Keratinocyte (primary cell): Measurements from ENCODE around the gene TMEM191B. TPM values are rescaled to one million over a fixed set of nuclear protein-coding genes. Genes with fewer than 3 reads are reported as not detected.
"Not testable (repeated sequence)": the region's sequence is repeated elsewhere in the genome, so short reads cannot be mapped to it uniquely, and the experiment has no call there.

ENCODE experiments used
- DNase-seq: peaks from one replicate; pipeline ENCODE4 v3.0.0-alpha.2; 2011; ENCODE audit warnings: low read depth, missing footprints, low spot score
- FAIRE-seq: peaks from 2 replicates; lab custom pipeline; 2011; peaks lifted over from hg19 to GRCh38; lab: Jason Lieb, UNC
- H2AFZ ChIP-seq: 2 replicates; pipeline ENCODE4 v1.6.0; 2012; ENCODE audit warnings: low read length, control low read depth, inconsistent platforms; ENCODE audit not compliant: control insufficient read depth
- H3K27ac ChIP-seq: 2 replicates; pipeline ENCODE4 v1.5.1; 2011; ENCODE audit warnings: low read length; ENCODE audit not compliant: control insufficient read depth, insufficient read depth
- H3K27me3 ChIP-seq: 3 replicates; pipeline ENCODE4 v1.6.0; 2011; ENCODE audit warnings: low read length; ENCODE audit not compliant: control insufficient read depth, insufficient read depth; ENCODE audit errors: extremely low read depth
- H3K36me3 ChIP-seq, 2 experiments: 2 replicates in 1 of 2; 3 replicates in 1 of 2; pipeline ENCODE4 v1.5.1; 2011; ENCODE audit warnings: low read length in 2 of 2, mild to moderate bottlenecking in 1 of 2; ENCODE audit not compliant: control insufficient read depth in 2 of 2, insufficient read depth in 2 of 2; ENCODE audit errors: extremely low read depth in 1 of 2
- H3K4me1 ChIP-seq: 3 replicates; pipeline ENCODE4 v1.5.1; 2011; ENCODE audit warnings: low read length; ENCODE audit not compliant: control insufficient read depth, insufficient read depth; ENCODE audit errors: extremely low read depth
- H3K4me2 ChIP-seq: 3 replicates; pipeline ENCODE4 v1.6.0; 2011; ENCODE audit warnings: low read depth, low read length; ENCODE audit not compliant: control insufficient read depth, insufficient read depth; ENCODE audit errors: extremely low read depth
- H3K4me3 ChIP-seq, 3 experiments: fragments of 200-600 bp in 1 of 3; sonication (generic) in 1 of 3; 2 replicates in 2 of 3; 3 replicates in 1 of 3; pipeline ENCODE4 v1.5.1; 2011 to 2016; ENCODE audit warnings: low read length in 3 of 3, mild to moderate bottlenecking in 3 of 3, control low read depth in 2 of 3, inconsistent platforms in 1 of 3, low read depth in 1 of 3, mixed read lengths in 1 of 3, mixed run types in 1 of 3, moderate library complexity in 1 of 3; ENCODE audit not compliant: control insufficient read depth in 2 of 3, insufficient read depth in 2 of 3; ENCODE audit errors: extremely low read depth in 1 of 3
- H3K79me2 ChIP-seq: 2 replicates; pipeline ENCODE4 v1.6.0; 2012; ENCODE audit warnings: low read length; ENCODE audit not compliant: control insufficient read depth, insufficient read depth
- H3K9ac ChIP-seq: 3 replicates; pipeline ENCODE4 v1.6.0; 2011; ENCODE audit warnings: low read length; ENCODE audit not compliant: control insufficient read depth, insufficient read depth; ENCODE audit errors: extremely low read depth
- H3K9me1 ChIP-seq: 3 replicates; pipeline ENCODE4 v1.6.0; 2011; ENCODE audit warnings: low read length; ENCODE audit not compliant: control insufficient read depth, insufficient read depth; ENCODE audit errors: extremely low read depth
- H3K9me3 ChIP-seq: 2 replicates; pipeline ENCODE4 v1.5.1; 2012; ENCODE audit warnings: low read depth, low read length; ENCODE audit not compliant: control insufficient read depth
- H4K20me1 ChIP-seq: 3 replicates; pipeline ENCODE4 v1.6.0; 2011; ENCODE audit warnings: low read length; ENCODE audit not compliant: control insufficient read depth, insufficient read depth; ENCODE audit errors: extremely low read depth
- dilution Hi-C: fragments of 300-500 bp; cut with MboI; formaldehyde crosslinking; loops from one replicate; pipeline ENCODE4 v1.7.0; 2020; ENCODE audit warnings: low sequenced_read_pairs; ENCODE audit not compliant: extremely low pct_ligation_motif_present
- polyA plus RNA-seq, 5 experiments: library from polyadenylated mRNA; depleted of rRNA in 3 of 5; stranded (reverse) in 3 of 5; stranded (forward) in 1 of 5; unstranded in 1 of 5; fragments of >200 nt; gene quantifications; 1 replicate in 1 of 5; 2 replicates in 3 of 5; 3 replicates in 1 of 5; pipeline versions ENCODE4 v1.2.1 to v1.2.3, GENCODE V29; 2011 to 2012; ENCODE audit warnings: missing spikeins in 2 of 5, low read depth in 1 of 5, low replicate concordance in 1 of 5

The TMEM191B gene
- polyA plus RNA-seq, 1 donor (not counting 4 experiments of a cell fraction or from before 2014, with no cell fraction given), result 0.45 TPM

DNA sequence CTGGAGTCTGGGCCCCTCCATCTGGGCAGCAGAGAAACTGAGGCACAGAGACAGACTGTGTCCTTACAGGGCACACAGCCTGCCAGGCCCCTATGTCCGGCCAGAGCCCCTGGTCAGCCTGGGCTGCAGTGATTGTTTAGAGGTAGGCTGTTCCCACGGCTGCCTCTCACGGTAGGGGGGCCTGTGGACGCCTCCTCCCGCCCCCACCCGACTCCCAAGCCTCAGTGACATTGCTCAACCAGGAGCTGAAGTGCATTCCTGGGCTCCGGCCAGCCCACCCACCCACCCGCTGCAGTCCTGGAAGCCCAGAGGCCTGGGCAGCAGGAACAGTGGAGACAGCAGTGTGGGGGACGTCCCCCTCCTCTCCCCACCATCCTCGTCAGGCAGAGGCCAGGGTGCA lies 14.1 kb upstream of the TMEM191B start:
- DNase-seq, H3K36me3 ChIP-seq, H3K9me1 ChIP-seq, H3K27ac ChIP-seq, H3K79me2 ChIP-seq, H3K9me3 ChIP-seq, H2AFZ ChIP-seq, H4K20me1 ChIP-seq, FAIRE-seq, H3K4me2 ChIP-seq, dilution Hi-C loops, H3K4me3 ChIP-seq, H3K4me1 ChIP-seq, H3K27me3 ChIP-seq, H3K9ac ChIP-seq: not testable (repeated sequence)

DNA sequence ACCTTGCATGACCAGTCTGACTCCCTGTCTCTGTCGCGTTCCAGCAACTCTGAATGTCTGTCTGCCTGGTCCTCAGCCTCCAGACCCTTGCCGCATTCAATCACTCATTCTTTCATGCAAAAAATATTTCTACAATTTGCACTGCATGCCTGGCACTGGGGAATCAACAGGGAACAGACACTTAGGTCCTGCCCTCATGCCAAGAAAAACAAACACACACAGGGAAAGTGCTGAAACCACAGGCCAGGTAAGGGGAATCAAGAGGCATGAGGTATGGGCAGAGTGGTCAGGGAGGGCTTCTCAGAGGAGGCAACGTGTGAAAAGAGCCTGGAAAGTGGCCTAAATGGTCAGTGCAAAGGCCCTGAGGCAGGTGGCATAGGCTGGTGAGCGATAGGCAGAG lies 9.5 kb upstream of the TMEM191B start, which contains the start of gene GGTLC3:
Gene GGTLC3 (minus strand): TSS at position 101 of the 400 bp plus-strand sequence. CDS start 264 bp downstream, outside the sequence.
- H3K4me1 ChIP-seq, DNase-seq, H3K79me2 ChIP-seq, H3K36me3 ChIP-seq, H3K4me3 ChIP-seq, H3K9me1 ChIP-seq, H4K20me1 ChIP-seq, dilution Hi-C loops, H3K4me2 ChIP-seq, H3K27ac ChIP-seq, H3K9ac ChIP-seq, H3K9me3 ChIP-seq, H3K27me3 ChIP-seq, H2AFZ ChIP-seq, FAIRE-seq: not testable (repeated sequence)

DNA sequence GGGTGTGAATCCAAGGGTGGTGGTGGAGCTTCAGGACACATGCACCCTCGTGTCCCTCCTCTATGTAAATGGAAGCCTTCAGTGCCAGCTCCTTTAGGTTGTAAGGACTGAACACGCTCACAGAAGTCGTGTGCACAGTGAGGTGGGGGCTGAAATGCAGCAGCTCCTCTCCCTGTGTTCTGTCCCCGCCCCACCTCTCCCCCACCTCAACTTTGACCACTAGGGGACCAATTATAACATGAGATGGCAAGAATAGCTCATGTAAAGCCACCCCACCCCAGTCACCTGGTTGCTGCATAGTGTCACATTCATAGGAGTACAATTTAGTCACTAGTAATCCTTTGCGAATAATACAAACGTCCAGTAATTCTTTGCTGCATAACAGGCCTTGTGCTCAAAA lies 4.8 kb upstream of the TMEM191B start:
- dilution Hi-C loops, H3K9me1 ChIP-seq, H4K20me1 ChIP-seq, H3K36me3 ChIP-seq, H3K9me3 ChIP-seq, H3K4me2 ChIP-seq, FAIRE-seq, H3K27ac ChIP-seq, H2AFZ ChIP-seq, H3K4me3 ChIP-seq, DNase-seq, H3K79me2 ChIP-seq, H3K4me1 ChIP-seq, H3K9ac ChIP-seq, H3K27me3 ChIP-seq: not testable (repeated sequence)

DNA sequence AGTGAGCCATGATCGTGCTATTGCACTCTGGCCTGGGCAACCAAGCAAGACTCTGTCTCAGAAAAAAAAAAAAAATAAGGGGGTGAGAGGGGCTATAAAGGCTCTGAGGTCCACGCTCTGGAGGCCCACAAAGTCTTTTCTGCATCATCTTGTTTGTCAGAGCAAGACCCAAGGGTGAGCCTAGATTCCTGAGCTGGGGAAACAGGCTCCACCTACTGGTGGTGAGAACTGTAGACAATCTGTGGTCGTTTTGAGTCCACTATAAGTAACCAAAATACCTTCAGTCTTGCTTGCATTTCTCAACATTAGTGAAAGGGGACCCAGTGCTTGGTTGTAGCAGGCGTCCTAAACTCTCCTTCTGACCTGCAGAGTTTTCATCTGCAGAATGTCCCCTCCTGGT lies 4.3 kb upstream of the TMEM191B start:
- H3K36me3 ChIP-seq, H3K9ac ChIP-seq, FAIRE-seq, DNase-seq, dilution Hi-C loops, H4K20me1 ChIP-seq, H3K4me1 ChIP-seq, H3K79me2 ChIP-seq, H3K27ac ChIP-seq, H3K4me2 ChIP-seq, H3K9me3 ChIP-seq, H3K4me3 ChIP-seq, H2AFZ ChIP-seq, H3K27me3 ChIP-seq, H3K9me1 ChIP-seq: not testable (repeated sequence)

DNA sequence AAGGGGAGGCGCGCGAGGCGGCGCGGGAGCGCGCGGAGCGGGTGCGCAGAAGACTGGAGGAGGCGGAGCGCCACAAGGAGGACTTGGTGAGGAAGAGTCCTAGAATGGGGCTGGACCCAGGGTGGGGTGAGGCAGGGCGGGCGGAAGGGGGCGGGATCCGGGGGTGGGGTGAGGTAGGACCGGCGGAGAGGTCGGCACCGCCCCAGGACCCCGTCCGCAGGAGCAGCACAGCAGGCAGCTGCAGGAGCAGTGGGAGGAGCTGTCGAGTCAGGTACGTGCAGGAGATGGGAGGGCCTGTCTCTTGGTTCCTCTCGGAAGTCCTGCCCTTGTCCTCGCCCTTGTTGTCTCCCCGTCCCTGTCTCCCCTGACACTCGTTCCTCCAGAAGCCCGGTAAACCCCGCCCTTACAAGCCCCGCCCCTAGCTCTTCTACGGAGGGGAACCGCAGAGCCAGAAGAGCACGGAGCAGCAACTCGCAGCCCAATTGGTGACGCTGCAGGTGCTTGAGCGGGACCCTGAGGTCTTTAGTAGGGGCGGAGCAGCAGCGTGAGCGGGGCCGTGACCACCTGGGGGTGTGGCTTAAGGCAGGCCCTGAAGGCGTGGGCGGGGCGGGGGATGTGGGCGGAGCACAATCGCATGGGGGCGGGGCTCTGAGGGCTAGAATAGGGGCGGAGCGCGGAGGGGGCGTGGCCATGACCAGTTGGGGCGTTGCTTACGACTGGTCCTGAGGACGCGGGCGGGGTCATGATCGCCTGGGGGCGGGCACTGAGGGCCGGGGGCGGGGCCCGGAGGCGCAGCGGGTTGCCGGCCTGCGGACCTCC lies 1.2 kb downstream of the TMEM191B start:
- H3K27me3 ChIP-seq, H3K9ac ChIP-seq, H3K4me1 ChIP-seq, H2AFZ ChIP-seq, H3K27ac ChIP-seq, dilution Hi-C loops, FAIRE-seq, H3K9me3 ChIP-seq, H3K4me3 ChIP-seq, H3K4me2 ChIP-seq, H3K79me2 ChIP-seq, H4K20me1 ChIP-seq, H3K36me3 ChIP-seq, DNase-seq, H3K9me1 ChIP-seq: not testable (repeated sequence)
